ENCODE data around the gene CDK10.

The CDK10 gene

DNA sequence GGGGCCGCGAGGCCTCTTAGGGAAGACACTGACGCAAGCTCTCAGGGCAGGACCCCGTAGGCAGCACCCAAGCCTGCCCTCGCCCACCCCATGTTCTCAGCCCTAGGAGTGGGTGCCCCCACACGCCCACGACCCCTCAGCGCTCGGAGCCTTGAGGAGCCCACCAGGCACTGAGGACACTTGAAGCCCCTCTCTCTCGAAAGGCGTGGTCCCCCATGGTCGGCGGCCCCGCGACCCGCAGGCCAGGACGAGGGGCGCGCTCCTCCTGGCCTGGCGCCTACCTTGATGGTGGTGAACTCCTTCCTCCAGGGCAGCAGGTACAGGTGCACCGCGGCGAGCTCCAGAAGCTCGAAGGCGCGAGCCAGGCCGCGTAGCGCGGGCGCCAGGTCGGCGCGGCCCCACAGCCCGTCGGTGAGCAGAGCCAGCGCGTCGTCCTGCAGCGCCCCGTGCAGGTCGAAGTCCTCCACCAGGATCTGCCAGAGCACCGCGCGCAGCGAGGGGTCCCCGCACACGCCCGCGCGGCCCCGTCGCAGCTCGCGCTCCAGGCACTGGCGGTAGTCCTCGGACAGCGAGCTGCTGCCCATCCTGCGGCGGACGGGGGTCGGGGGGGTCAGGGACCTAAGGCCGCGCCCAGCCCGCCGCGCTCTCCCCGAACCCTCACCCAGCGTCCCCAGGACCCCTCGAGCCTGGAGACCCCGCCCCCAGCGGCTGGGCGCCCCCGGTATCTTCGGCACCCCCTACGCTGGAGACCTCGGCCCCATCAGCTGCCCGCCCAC, 14.3 kb downstream of the CDK10 start:
- H3K79me2 ChIP-seq (ENCODE audit: insufficient read depth, low read length): no peaks in the 10 kb centered on the region
- H3K36me3 ChIP-seq (ENCODE audit: insufficient read depth, low read length): no peaks in the 10 kb centered on the region
- no peaks in the 10 kb centered on the region for H3K9me2 ChIP-seq (replicated peaks; ENCODE audit: low read depth, low read length)
- H3K4me1 ChIP-seq (ENCODE audit: insufficient read depth, low read length, poor library complexity, severe bottlenecking): peaks cover 13% of the 10 kb centered on the region
- H3F3A ChIP-seq (ENCODE audit: low read depth): no peaks in the 10 kb centered on the region
- peak overlapping the region; percentile 72 for H3K4me3 ChIP-seq (ENCODE audit: low read length, poor library complexity, severe bottlenecking)
- peak overlapping the region; percentile 69 for H3K4me2 ChIP-seq (ENCODE audit: low read depth, low read length, poor library complexity, severe bottlenecking)
- TF ChIP-seq, protein P1, sequence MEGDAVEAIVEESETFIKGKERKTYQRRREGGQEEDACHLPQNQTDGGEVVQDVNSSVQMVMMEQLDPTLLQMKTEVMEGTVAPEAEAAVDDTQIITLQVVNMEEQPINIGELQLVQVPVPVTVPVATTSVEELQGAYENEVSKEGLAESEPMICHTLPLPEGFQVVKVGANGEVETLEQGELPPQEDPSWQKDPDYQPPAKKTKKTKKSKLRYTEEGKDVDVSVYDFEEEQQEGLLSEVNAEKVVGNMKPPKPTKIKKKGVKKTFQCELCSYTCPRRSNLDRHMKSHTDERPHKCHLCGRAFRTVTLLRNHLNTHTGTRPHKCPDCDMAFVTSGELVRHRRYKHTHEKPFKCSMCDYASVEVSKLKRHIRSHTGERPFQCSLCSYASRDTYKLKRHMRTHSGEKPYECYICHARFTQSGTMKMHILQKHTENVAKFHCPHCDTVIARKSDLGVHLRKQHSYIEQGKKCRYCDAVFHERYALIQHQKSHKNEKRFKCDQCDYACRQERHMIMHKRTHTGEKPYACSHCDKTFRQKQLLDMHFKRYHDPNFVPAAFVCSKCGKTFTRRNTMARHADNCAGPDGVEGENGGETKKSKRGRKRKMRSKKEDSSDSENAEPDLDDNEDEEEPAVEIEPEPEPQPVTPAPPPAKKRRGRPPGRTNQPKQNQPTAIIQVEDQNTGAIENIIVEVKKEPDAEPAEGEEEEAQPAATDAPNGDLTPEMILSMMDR (conservative IDR thresholded peaks at IDR 0.05; ENCODE audit: low read length): no peak
- no peak for TF ChIP-seq EZH2phosphoT487 (IDR thresholded peaks at IDR 0.05; ENCODE audit: borderline replicate concordance)
- no peak overlapping the region for H2AFZ ChIP-seq (ENCODE audit: low read length)
- H3K9ac ChIP-seq (ENCODE audit: low read depth, low read length, poor library complexity, severe bottlenecking): no peak overlapping the region
- H4K20me1 ChIP-seq (ENCODE audit: insufficient read depth, low read length, poor library complexity, severe bottlenecking): no peaks in the 10 kb centered on the region
- no peaks in the 10 kb centered on the region for H3K27me3 ChIP-seq (ENCODE audit: insufficient read depth, low read length, poor library complexity, severe bottlenecking)
- no peaks in the 10 kb centered on the region for H3K9me3 ChIP-seq (ENCODE audit: insufficient read depth, low read depth, low read length)

DNA sequence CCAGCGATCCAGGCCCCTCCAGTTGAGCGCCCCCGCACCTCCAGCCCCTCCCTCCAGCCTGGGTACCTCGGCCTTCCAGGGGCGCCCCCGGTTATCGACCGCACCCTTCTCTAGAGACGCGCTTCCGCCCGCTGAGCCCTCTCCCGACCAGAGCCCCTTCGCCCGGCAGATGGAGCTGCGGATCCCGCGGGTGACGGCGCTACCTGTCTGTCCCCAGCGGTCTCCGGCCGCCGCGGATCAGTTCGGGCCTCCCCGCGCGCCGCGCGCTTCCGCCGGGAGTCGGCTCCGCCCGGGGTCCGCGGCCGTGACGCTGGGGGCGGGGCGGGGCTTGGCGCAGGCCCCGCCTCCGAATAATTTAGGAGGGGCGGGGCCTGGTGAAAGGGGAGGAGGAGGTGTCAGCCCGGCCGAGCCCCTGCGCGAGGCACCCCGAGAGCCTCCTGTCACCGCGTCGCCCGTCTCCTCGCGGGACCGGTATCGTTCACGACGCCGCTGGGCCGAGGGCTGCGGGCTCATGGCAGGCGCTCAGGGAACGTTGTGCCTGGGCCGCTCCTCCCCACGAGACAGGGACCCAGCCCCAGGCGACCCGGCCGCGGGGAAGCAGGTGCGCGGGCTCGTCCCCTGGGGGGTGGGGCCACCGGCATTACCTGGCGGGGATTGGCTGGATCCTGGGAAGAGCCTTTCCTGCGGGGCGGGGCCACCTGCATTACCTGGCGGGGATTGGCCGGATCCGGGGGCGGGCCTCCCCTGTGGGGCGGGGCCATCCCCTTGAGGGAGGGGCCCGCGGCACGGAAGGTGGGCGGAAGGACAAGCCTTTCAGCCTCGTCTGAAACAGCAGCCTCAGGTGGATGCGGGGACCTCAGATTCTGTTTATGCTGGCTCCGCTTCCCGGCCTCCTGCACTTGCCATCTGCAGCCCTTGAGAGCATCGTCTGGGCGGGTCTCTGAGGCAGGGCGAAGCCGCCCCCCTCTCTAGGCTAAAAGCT, 15.2 kb downstream of the CDK10 start, which contains the start of gene SPATA2L:
Gene SPATA2L (minus strand): TSS at position 281 of the 982 bp plus-strand sequence. CDS start 473 bp downstream, outside the sequence.
- peak within 1 kb of the TSS; percentile 72 for H3K4me3 ChIP-seq (ENCODE audit: low read length, poor library complexity, severe bottlenecking)
- H2AFZ ChIP-seq (ENCODE audit: low read length): peak within 1 kb of the TSS; percentile 70; the same call in 1 of the 2 replicates

DNA sequence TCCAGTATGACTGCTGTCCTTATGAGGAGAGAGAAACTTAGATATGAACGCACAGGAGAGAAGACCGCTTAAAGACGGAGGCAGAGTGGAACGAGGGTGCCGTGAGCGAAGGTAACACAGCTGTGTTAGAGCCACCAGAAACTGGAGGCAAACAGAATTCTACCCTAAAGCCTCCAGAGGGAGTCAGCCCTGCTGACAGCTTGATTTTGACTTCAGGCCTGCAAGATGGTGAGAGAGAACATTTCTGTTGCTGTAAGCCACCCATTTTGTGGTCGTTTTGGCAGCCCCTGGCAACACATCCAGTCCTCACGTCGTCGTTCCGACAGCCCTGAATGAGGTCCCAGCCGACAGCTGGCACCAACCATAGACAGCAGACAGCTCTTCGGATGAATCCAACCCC, 17.8 kb downstream of the CDK10 start:
- Histone ChIP-seq H3F3A (ENCODE audit: low read depth) (no peaks in the 10 kb centered on the region), H3K9ac (ENCODE audit: low read depth, low read length, poor library complexity, severe bottlenecking) (no peak overlapping the region), H3K79me2 (ENCODE audit: insufficient read depth, low read length) (no peaks in the 10 kb centered on the region), H2AFZ (ENCODE audit: low read length) (no peak overlapping the region), H3K36me3 (ENCODE audit: insufficient read depth, low read length) (no peaks in the 10 kb centered on the region), H3K4me2 (ENCODE audit: low read depth, low read length, poor library complexity, severe bottlenecking) (no peak overlapping the region), H3K4me1 (ENCODE audit: insufficient read depth, low read length, poor library complexity, severe bottlenecking) (peaks cover 2% of the 10 kb centered on the region), H3K4me3 (ENCODE audit: low read length, poor library complexity, severe bottlenecking) (no peak overlapping the region), H3K9me3 (ENCODE audit: insufficient read depth, low read depth, low read length) (no peaks in the 10 kb centered on the region), H4K20me1 (ENCODE audit: insufficient read depth, low read length, poor library complexity, severe bottlenecking) (no peaks in the 10 kb centered on the region), H3K9me2 (replicated peaks; ENCODE audit: low read depth, low read length) (no peaks in the 10 kb centered on the region), H3K27me3 (ENCODE audit: insufficient read depth, low read length, poor library complexity, severe bottlenecking) (no peaks in the 10 kb centered on the region)
- TF ChIP-seq EZH2phosphoT487 (IDR thresholded peaks at IDR 0.05; ENCODE audit: borderline replicate concordance): no peak
- TF ChIP-seq, protein P1 (conservative IDR thresholded peaks at IDR 0.05; ENCODE audit: low read length): no peak

More for the DNA sequence above, 15.2 kb downstream of the CDK10 start, which contains the start of gene SPATA2L:
- no peaks in the 10 kb centered on the region for H3K27me3 ChIP-seq (ENCODE audit: insufficient read depth, low read length, poor library complexity, severe bottlenecking)
- no peaks in the 10 kb centered on the region for H4K20me1 ChIP-seq (ENCODE audit: insufficient read depth, low read length, poor library complexity, severe bottlenecking)
- H3F3A ChIP-seq (ENCODE audit: low read depth): no peaks in the 10 kb centered on the region
- no peaks in the 10 kb centered on the region for H3K36me3 ChIP-seq (ENCODE audit: insufficient read depth, low read length)
- no peaks in the 10 kb centered on the region for H3K9me2 ChIP-seq (replicated peaks; ENCODE audit: low read depth, low read length)
- H3K4me2 ChIP-seq (ENCODE audit: low read depth, low read length, poor library complexity, severe bottlenecking): peak within 1 kb of the TSS; percentile 69
- H3K79me2 ChIP-seq (ENCODE audit: insufficient read depth, low read length): no peaks in the 10 kb centered on the region
- H3K9me3 ChIP-seq (ENCODE audit: insufficient read depth, low read depth, low read length): no peaks in the 10 kb centered on the region
- H3K9ac ChIP-seq (ENCODE audit: low read depth, low read length, poor library complexity, severe bottlenecking): no peak within 1 kb of the TSS
- no peak for TF ChIP-seq EZH2phosphoT487 (IDR thresholded peaks at IDR 0.05; ENCODE audit: borderline replicate concordance)
- TF ChIP-seq, protein P1 (conservative IDR thresholded peaks at IDR 0.05; ENCODE audit: low read length): peak; percentile 15; the same call in 1 of the 2 replicates
- H3K4me1 ChIP-seq (ENCODE audit: insufficient read depth, low read length, poor library complexity, severe bottlenecking): peaks cover 8% of the 10 kb centered on the region
